ENCODE results near the gene SERPINA3.

- TF ChIP-seq CTCF (IDR thresholded peaks at IDR 0.05) (no peak), POLR2A (IDR thresholded peaks at IDR 0.05) (no peak), EP300 (IDR thresholded peaks at IDR 0.05) (no peak)
These were observed 43.0 kb downstream of the SERPINA3 start for GRCh38 chr14:94655169-94655710.
